HepG2 (cell line): Measurements from ENCODE around the gene NOP56. TPM values are rescaled to one million over a fixed set of nuclear protein-coding genes. Genes with fewer than 3 reads are reported as not detected.

Source experiments
- ATAD3A ChIP-seq: sonication (generic); formaldehyde crosslinking; IDR thresholded peaks from 2 replicates; pipeline ENCODE4 v1.4.0; 2020; ENCODE audit warnings: missing genetic modification reagents
- CREB1 ChIP-seq, 2 experiments: fragments of 450-650 bp in 1 of 2; IDR thresholded peaks; 2 replicates each; pipeline ENCODE4 v1.6.1; 2016 to 2017; ENCODE audit warnings: control low read depth in 1 of 2, mild to moderate bottlenecking in 1 of 2, missing compliant biosample characterization in 1 of 2, missing genetic modification characterization in 1 of 2
- ISL2 ChIP-seq: sonication (generic); formaldehyde crosslinking; IDR thresholded peaks from 2 replicates; pipeline ENCODE4 v1.5.0; 2020; ENCODE audit warnings: missing genetic modification reagents
- KDM5A ChIP-seq: fragments of 200-600 bp; sonication (generic); IDR thresholded peaks from 2 replicates; pipeline ENCODE4 v1.7.0; 2018; ENCODE audit warnings: antibody characterized with exemption, mild to moderate bottlenecking, low read length, borderline replicate concordance
- KMT2A ChIP-seq: sonication (generic); formaldehyde crosslinking; IDR thresholded peaks from 2 replicates; pipeline ENCODE4 v1.4.0; 2020; ENCODE audit warnings: missing genetic modification reagents
- MAFG ChIP-seq: sonication (generic); formaldehyde crosslinking; IDR thresholded peaks from 2 replicates; pipeline ENCODE4 v1.5.1; 2020; ENCODE audit warnings: mild to moderate bottlenecking, missing genetic modification reagents
- MEF2D ChIP-seq: sonication (generic); formaldehyde crosslinking; IDR thresholded peaks from 2 replicates; pipeline ENCODE4 v1.5.1; 2020; ENCODE audit warnings: mild to moderate bottlenecking, missing genetic modification reagents
- MLLT10 ChIP-seq: sonication (generic); formaldehyde crosslinking; IDR thresholded peaks from 2 replicates; pipeline ENCODE4 v1.4.0; 2020; ENCODE audit warnings: missing genetic modification reagents
- NFE2L2 ChIP-seq: fragments of 150-350 bp; IDR thresholded peaks from 2 replicates; pipeline ENCODE4 v1.6.1; 2014; ENCODE audit warnings: low read length
- RAD21 ChIP-seq: fragments of 450-650 bp; formaldehyde crosslinking; IDR thresholded peaks from 2 replicates; pipeline ENCODE4 v1.5.0; 2020; ENCODE audit warnings: mild to moderate bottlenecking
- SALL1 ChIP-seq: sonication (generic); formaldehyde crosslinking; IDR thresholded peaks from 2 replicates; pipeline ENCODE4 v1.8.0; 2022; ENCODE audit warnings: mild to moderate bottlenecking, missing genetic modification reagents
- SIX1 ChIP-seq: sonication (generic); formaldehyde crosslinking; IDR thresholded peaks from 2 replicates; pipeline ENCODE4 v1.4.0; 2020; ENCODE audit warnings: missing genetic modification reagents, borderline replicate concordance
- SRY ChIP-seq: sonication (generic); formaldehyde crosslinking; IDR thresholded peaks from 2 replicates; pipeline ENCODE4 v1.8.0; 2022; ENCODE audit warnings: mild to moderate bottlenecking, missing genetic modification reagents
- THYN1 ChIP-seq: sonication (generic); formaldehyde crosslinking; IDR thresholded peaks from 2 replicates; pipeline ENCODE4 v1.8.1; 2023; ENCODE audit warnings: low read depth, mild to moderate bottlenecking, moderate library complexity, missing genetic modification reagents, borderline replicate concordance
- TOPORS ChIP-seq: sonication (generic); formaldehyde crosslinking; IDR thresholded peaks from 2 replicates; pipeline ENCODE4 v1.8.0; 2023; ENCODE audit warnings: mild to moderate bottlenecking, missing genetic modification reagents
- TP53 ChIP-seq: sonication (generic); formaldehyde crosslinking; conservative IDR thresholded peaks from 2 replicates; pipeline ENCODE4 v1.4.0; 2020; ENCODE audit warnings: missing genetic modification reagents
- ZNF205 ChIP-seq: IDR thresholded peaks from 2 replicates; pipeline ENCODE4 v1.6.1; 2018; ENCODE audit warnings: missing biosample characterization, missing genetic modification reagents
- ZNF230 ChIP-seq: sonication (generic); formaldehyde crosslinking; IDR thresholded peaks from 2 replicates; pipeline ENCODE4 v1.4.0; 2020; ENCODE audit warnings: mild to moderate bottlenecking, missing genetic modification reagents
- ZNF256 ChIP-seq: sonication (generic); formaldehyde crosslinking; conservative IDR thresholded peaks from 2 replicates; pipeline ENCODE4 v1.4.0; 2020; ENCODE audit warnings: missing genetic modification reagents
- ZNF280B ChIP-seq: sonication (generic); formaldehyde crosslinking; IDR thresholded peaks from 2 replicates; pipeline ENCODE4 v1.5.0; 2020; ENCODE audit warnings: missing genetic modification reagents, mild to moderate bottlenecking, borderline replicate concordance
- ZNF549 ChIP-seq: sonication (generic); formaldehyde crosslinking; IDR thresholded peaks from 2 replicates; pipeline ENCODE4 v1.5.0; 2020; ENCODE audit warnings: missing genetic modification reagents
- ZNF550 ChIP-seq: sonication (generic); formaldehyde crosslinking; IDR thresholded peaks from 2 replicates; pipeline ENCODE4 v1.4.0; 2020; ENCODE audit warnings: mild to moderate bottlenecking, missing genetic modification reagents, borderline replicate concordance
- ZNF567 ChIP-seq: sonication (generic); formaldehyde crosslinking; IDR thresholded peaks from 2 replicates; pipeline ENCODE4 v1.8.1; 2023; ENCODE audit warnings: mild to moderate bottlenecking, missing genetic modification reagents, borderline replicate concordance
- polyA plus RNA-seq, 8 experiments: library from polyadenylated mRNA; depleted of rRNA in 3 of 8; stranded (reverse) in 7 of 8; unstranded in 1 of 8; fragments of >200 nt; fragmentation: Illumina TruSeq in 4 of 8; extraction: Trizol in 4 of 8; gene quantifications; 2 replicates each; pipeline versions ENCODE4 v1.2.1 to v1.2.3, GENCODE V29; 2011 to 2016; ENCODE audit warnings: low read depth in 4 of 8, missing spikeins in 1 of 8, mixed read lengths in 1 of 8; ENCODE audit not compliant: insufficient read depth in 1 of 8
- total RNA-seq, 5 experiments: library from RNA; depleted of rRNA; stranded (reverse); fragments of >200 nt; fragmentation: Illumina TruSeq; extraction: Trizol; gene quantifications; 2 replicates each; pipeline ENCODE4 v1.2.3, GENCODE V29; 2016; ENCODE audit warnings: low read depth in 1 of 5
- TF ChIP-seq, protein P1 (sequence below): sonication (generic); formaldehyde crosslinking; IDR thresholded peaks from 2 replicates; pipeline ENCODE4 v1.4.0; 2020; ENCODE audit warnings: mild to moderate bottlenecking, missing genetic modification reagents

The NOP56 gene
- total and polyA plus RNA-seq, 2 of the 13 experiments (the other 11 are each of a cell fraction or from before 2014, with no cell fraction given) = 369 to 1,116 TPM

DNA sequence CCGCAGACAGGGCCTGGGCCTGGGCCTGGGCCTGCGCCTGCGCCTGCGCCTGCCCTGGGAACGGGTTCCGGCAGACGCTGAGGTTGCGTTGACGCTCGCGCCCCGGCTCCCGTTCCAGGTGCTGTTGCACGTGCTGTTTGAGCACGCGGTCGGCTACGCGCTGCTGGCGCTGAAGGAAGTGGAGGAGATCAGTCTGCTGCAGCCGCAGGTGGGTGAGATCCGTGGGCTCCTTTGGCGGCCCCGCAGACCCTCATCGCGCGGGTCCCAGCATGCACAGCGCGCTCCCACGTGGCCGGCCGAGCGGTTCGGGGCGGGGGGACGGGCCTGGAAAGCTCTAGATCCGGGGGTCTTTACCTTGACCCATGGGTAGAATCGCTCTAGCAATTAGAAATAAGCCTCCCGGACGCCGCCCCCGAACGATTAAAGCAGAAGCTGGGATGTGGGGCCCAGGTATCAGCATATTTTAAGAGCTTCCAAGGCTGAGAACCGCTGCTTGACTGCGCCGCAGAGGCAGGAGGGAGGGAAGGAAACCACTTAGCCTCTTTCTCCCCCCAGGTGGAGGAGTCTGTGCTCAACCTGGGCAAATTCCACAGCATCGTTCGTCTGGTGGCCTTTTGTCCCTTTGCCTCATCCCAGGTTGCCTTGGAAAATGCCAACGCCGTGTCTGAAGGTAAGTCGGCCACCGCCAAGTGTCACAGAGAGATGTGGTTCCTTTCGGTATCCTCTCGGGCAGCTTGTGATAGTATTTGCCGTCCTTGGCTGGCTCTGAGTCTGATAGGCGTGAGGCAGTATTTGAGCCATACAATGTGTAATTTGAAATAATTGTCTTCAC lies 508 bp downstream of the NOP56 start (continued):
- TF ChIP-seq, protein P1, sequence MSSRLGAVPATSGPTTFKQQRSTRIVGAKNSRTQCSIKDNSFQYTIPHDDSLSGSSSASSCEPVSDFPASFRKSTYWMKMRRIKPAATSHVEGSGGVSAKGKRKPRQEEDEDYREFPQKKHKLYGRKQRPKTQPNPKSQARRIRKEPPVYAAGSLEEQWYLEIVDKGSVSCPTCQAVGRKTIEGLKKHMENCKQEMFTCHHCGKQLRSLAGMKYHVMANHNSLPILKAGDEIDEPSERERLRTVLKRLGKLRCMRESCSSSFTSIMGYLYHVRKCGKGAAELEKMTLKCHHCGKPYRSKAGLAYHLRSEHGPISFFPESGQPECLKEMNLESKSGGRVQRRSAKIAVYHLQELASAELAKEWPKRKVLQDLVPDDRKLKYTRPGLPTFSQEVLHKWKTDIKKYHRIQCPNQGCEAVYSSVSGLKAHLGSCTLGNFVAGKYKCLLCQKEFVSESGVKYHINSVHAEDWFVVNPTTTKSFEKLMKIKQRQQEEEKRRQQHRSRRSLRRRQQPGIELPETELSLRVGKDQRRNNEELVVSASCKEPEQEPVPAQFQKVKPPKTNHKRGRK = peak; percentile 35; the same call in 1 of the 2 replicates
- TF ChIP-seq CREB1 (IDR thresholded peaks at IDR 0.05) = no peak
- TF ChIP-seq CREB1 (CRISPR knock-in tag; IDR thresholded peaks at IDR 0.05) = no peak
- peak; percentile 85; the same call in 1 of the 2 replicates for TF ChIP-seq ZNF567
- TF ChIP-seq MLLT10 (CRISPR knock-in tag) = no peak
- no peak; the same call in 1 of the 2 replicates for TF ChIP-seq ATAD3A
- 0 out of 2 replicates have a peak, but pooled peaks have one; percentile 14 for TF ChIP-seq KMT2A (CRISPR knock-in tag)
- peak; percentile 64; the same call in 1 of the 2 replicates for TF ChIP-seq MAFG (CRISPR knock-in tag)
- TF ChIP-seq RAD21 (CRISPR knock-in tag) = no peak; the same call in 1 of the 2 replicates
- TF ChIP-seq SRY = peak; percentile 94; the same call in 1 of the 2 replicates
- peak; percentile 95 for TF ChIP-seq ZNF230 (CRISPR knock-in tag)
- TF ChIP-seq ZNF205 (CRISPR knock-in tag) = 0 out of 2 replicates have a peak, but pooled peaks have one; percentile 60
- TF ChIP-seq TP53 (CRISPR knock-in tag) = no peak; the same call in 1 of the 2 replicates
- TF ChIP-seq SIX1 (CRISPR knock-in tag) = 0 out of 2 replicates have a peak, but pooled peaks have one; percentile 24
- TF ChIP-seq SALL1 (CRISPR knock-in tag) = peak; percentile 86; the same call in 1 of the 2 replicates
- peak; percentile 84 for TF ChIP-seq ZNF280B (CRISPR knock-in tag)
- peak; percentile 94 for TF ChIP-seq TOPORS (CRISPR knock-in tag)
- peak; percentile 15; the same call in 1 of the 2 replicates for TF ChIP-seq ZNF256 (CRISPR knock-in tag)
- TF ChIP-seq ZNF550 = peak; percentile 39; the same call in 1 of the 2 replicates
- TF ChIP-seq MEF2D (CRISPR knock-in tag) = peak; percentile 56; the same call in 1 of the 2 replicates
- TF ChIP-seq NFE2L2 = no peak
- TF ChIP-seq ZNF549 (CRISPR knock-in tag) = peak; percentile 13; the same call in 1 of the 2 replicates
- no peak for TF ChIP-seq THYN1 (CRISPR knock-in tag)
- peak; percentile 74 for TF ChIP-seq ISL2 (CRISPR knock-in tag)
- no peak; the same call in none of the 2 replicates for TF ChIP-seq KDM5A
